Heart left ventricle (tissue), 13 donors: ENCODE results near the gene RIMS1.

Experiments
- CTCF ChIP-seq, 12 donors: fragments of 200-600 bp; sonication (generic) in 4 of 12; IDR thresholded peaks; one replicate each; pipeline versions ENCODE4 v1.5.0 to v1.8.0; 2018 to 2022; ENCODE audit warnings: antibody characterized with exemption in 12 of 12, mild to moderate bottlenecking in 5 of 12
- POLR2A ChIP-seq, 2 donors: fragments of 450-650 bp; IDR thresholded peaks; one replicate each; pipeline ENCODE4 v1.6.1; 2017; ENCODE audit warnings: antibody characterized with exemption in 2 of 2, mild to moderate bottlenecking in 2 of 2, moderate library complexity in 2 of 2
- donor health status: ischemic (EF 13 %, LVEDD 7.1; RV severe dilation, severe dysfunction).
- donor health status: DM: no; HTN: yes; CAD: no.
- donor health status: DM: no; HTN: no; CAD: no.
- donor health status: ischemic (EF 25% LVEDD 6.9; RV normal size, moderate dysfunction).
- donor health status: ischemic (EF 25% LVEDD 5.7; RV mildly dilated, moderate dysfunction).
- donor health status: ischemic (EF 35%, LVEDD 5.7; RV mildly dilated, moderate dysfunction).
- donor health status: nonischemic (EF 11% LVEDD 7.7; RV severe dilation, severe dysfunction).
- donor health status: DM: yes; HTN: yes; CAD: no.
- donor health status: PGD.
- donor health status: ischemic (EF 29% LVEDD 5.4; RV normal size, mild dysfunction).
- donor health status: nonischemic (EF 23%, LVEDD 6.1; RV moderate dilation, normal function).

DNA sequence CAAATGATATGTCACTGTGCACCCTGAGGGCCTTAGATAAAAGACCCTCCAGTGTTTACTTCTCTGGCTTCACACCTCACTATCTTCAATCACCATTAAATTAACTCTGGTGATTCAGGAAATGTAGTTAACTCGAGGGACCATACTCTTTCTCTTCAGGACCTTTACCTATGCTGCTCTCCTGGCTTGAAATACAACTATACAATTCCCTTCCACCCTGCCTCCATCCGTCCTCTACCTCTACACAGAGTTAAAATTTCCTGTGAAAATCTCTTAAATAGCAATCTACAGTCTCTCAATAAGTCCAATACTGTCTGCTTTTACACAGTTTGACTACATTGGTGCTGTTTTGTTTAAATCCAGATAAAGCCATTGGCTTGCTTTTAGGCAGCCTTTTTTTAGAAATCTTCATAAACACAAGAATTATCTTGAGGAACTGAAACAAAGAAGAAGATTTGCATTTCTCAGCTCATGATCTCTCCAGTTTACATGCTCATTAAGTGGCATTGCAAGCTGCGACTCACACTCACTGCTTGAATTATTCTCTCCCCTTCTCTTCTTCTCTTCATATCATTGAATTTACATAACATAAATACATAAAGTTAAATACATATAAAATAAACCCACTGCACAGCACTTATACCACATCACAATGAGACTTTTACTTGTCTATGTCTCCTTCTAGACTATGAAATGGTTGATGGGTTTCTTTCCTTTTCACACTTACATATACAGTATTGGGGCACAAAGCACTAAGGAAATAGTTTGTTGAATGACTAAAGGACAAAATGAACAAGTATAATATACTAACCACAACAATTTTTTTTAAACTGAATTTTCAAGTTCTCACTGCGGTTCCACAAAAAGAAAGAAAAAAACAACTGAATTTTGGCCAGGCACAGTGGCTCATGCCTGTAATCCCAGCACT is 496.5 kb downstream of the RIMS1 start:
- TF ChIP-seq POLR2A (IDR thresholded peaks at IDR 0.05) (no peak), CTCF (IDR thresholded peaks at IDR 0.05) (no peak)
